Ovary (tissue), 3 donors: ENCODE results near the gene TADA2A.

Source experiments
- CTCF ChIP-seq, 3 donors: fragments of 450-650 bp in 2 of 3; fragments of 200-600 bp in 1 of 3; IDR thresholded peaks; one replicate each; pipeline versions ENCODE4 v1.5.1 to v1.8.0; 2016 to 2022; ENCODE audit warnings: antibody characterized with exemption in 3 of 3, mild to moderate bottlenecking in 1 of 3
- POLR2A ChIP-seq: fragments of 450-650 bp; IDR thresholded peaks from one replicate; pipeline ENCODE4 v1.6.1; 2017; ENCODE audit warnings: antibody characterized with exemption, mild to moderate bottlenecking, moderate library complexity
- donor health status: DM: no; HTN: no; CAD: no.

GRCh38 chr17:37384560-37385149 is 22.0 kb upstream of the TADA2A start:
- TF ChIP-seq CTCF (IDR thresholded peaks at IDR 0.05) = no peak
- no peak for TF ChIP-seq POLR2A
